Keratinocyte (primary cell): Measurements from ENCODE around the gene MAP1LC3A.

Source experiments
- EZH2 ChIP-seq: IDR thresholded peaks from one replicate; pipeline ENCODE4 v1.6.1; 2012; ENCODE audit warnings: inconsistent platforms, mild to moderate bottlenecking, low read length, moderate library complexity
- TF ChIP-seq, protein P1 (sequence below), 3 experiments: IDR thresholded peaks in 1 of 3; conservative IDR thresholded peaks in 1 of 3; optimal IDR thresholded peaks in 1 of 3; 2 replicates in 2 of 3; 3 replicates in 1 of 3; pipeline versions ENCODE3 to v1.5.1; 2011; ENCODE audit warnings: low read length in 3 of 3, mild to moderate bottlenecking in 3 of 3, moderate library complexity in 2 of 3, control low read depth in 1 of 3, inconsistent platforms in 1 of 3; ENCODE audit not compliant: insufficient read depth in 2 of 3; ENCODE audit errors: extremely low read depth in 1 of 3

DNA sequence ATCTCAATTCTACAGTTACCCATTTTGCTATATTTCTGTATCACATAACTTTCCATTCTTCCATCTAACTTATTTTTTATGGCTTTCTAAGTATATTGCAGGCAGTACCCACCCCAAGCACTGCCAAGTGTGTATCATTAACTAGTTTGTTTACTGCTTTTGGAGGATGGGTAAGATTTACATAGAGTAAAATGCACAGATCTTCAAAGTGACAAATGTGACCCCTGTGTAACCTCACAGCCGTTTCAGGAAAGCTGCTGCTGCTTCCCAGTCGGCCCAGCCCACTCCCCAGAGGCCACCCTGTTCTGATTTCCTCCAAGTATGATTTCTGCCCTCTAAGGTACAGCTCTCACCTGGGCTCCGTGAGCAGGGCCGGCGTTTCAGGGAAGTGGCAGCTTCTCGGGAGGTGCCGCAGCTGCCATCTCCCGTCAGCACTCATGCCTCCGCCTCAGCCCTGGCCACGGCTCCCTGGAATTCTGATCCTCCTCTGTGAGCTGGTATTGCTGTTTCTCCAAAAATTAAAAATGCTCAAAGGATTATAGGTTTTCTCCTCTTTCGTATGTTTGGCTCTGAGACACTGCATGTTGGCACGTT lies 15.0 kb upstream of the MAP1LC3A start:
- TF ChIP-seq, protein P1, sequence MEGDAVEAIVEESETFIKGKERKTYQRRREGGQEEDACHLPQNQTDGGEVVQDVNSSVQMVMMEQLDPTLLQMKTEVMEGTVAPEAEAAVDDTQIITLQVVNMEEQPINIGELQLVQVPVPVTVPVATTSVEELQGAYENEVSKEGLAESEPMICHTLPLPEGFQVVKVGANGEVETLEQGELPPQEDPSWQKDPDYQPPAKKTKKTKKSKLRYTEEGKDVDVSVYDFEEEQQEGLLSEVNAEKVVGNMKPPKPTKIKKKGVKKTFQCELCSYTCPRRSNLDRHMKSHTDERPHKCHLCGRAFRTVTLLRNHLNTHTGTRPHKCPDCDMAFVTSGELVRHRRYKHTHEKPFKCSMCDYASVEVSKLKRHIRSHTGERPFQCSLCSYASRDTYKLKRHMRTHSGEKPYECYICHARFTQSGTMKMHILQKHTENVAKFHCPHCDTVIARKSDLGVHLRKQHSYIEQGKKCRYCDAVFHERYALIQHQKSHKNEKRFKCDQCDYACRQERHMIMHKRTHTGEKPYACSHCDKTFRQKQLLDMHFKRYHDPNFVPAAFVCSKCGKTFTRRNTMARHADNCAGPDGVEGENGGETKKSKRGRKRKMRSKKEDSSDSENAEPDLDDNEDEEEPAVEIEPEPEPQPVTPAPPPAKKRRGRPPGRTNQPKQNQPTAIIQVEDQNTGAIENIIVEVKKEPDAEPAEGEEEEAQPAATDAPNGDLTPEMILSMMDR (optimal IDR thresholded peaks at IDR 0.05 in 1 of 3, IDR thresholded peaks at IDR 0.05 in 1 of 3, conservative IDR thresholded peaks at IDR 0.05 in 1 of 3; ENCODE audit: extremely low read depth in 1 of 3, insufficient read depth in 2 of 3, low read length in 3 of 3): no peak
- no peak for TF ChIP-seq EZH2
